Measurements from ENCODE around the gene ARRDC2. TPM values are rescaled to one million over a fixed set of nuclear protein-coding genes. Genes with fewer than 3 reads are reported as not detected.

The ARRDC2 gene
- total RNA-seq, 1 experiment from 2014 or later, result 9.2 TPM

GRCh38 chr19:18000915-18001776, 6.8 kb upstream of the ARRDC2 start (continued):
- TF ChIP-seq HMGXB4 (CRISPR knock-in tag; IDR thresholded peaks at IDR 0.05) (peak; percentile 40; the same call in 1 of the 2 replicates), ATF1 (CRISPR knock-in tag; IDR thresholded peaks at IDR 0.05) (no peak), ZNF416 (CRISPR knock-in tag; IDR thresholded peaks at IDR 0.05) (0 out of 2 replicates have a peak, but pooled peaks have one; percentile 6), SP1 (CRISPR knock-in tag; conservative IDR thresholded peaks at IDR 0.05) (peak; percentile 60), KAT7 (CRISPR knock-in tag; IDR thresholded peaks at IDR 0.05; ENCODE audit: borderline replicate concordance) (0 out of 2 replicates have a peak, but pooled peaks have one; percentile 86), TEAD1 (CRISPR knock-in tag; IDR thresholded peaks at IDR 0.05) (peak; percentile 87), NFYB (CRISPR knock-in tag; conservative IDR thresholded peaks at IDR 0.05; ENCODE audit: low read depth) (no peak), NFE2L1 (CRISPR knock-in tag; IDR thresholded peaks at IDR 0.05) (0 out of 2 replicates have a peak, but pooled peaks have one; percentile 37), STAT6 (CRISPR knock-in tag; conservative IDR thresholded peaks at IDR 0.05; ENCODE audit: low read depth) (no peak), ETV6 (CRISPR knock-in tag; IDR thresholded peaks at IDR 0.05) (peak; percentile 83), SOX15 (CRISPR knock-in tag; IDR thresholded peaks at IDR 0.05) (no peak), MYBL2 (CRISPR knock-in tag; IDR thresholded peaks at IDR 0.05) (peak; percentile 64; the same call in 1 of the 2 replicates), ZBTB43 (CRISPR knock-in tag; IDR thresholded peaks at IDR 0.05) (peak; percentile 83; the same call in 1 of the 2 replicates), ESRRA (CRISPR knock-in tag; IDR thresholded peaks at IDR 0.05; ENCODE audit: borderline replicate concordance) (peak; percentile 86), PREB (CRISPR knock-in tag; IDR thresholded peaks at IDR 0.05; ENCODE audit: borderline replicate concordance) (0 out of 2 replicates have a peak, but pooled peaks have one; percentile 34), GABPB1 (CRISPR knock-in tag; IDR thresholded peaks at IDR 0.05) (peak; percentile 54)

- ATAC-seq, result no peak
- no peak for TF ChIP-seq KAT7 (CRISPR knock-in tag; IDR thresholded peaks at IDR 0.05; ENCODE audit: borderline replicate concordance)
- no peak for TF ChIP-seq IRF2 (CRISPR knock-in tag; IDR thresholded peaks at IDR 0.05; ENCODE audit: borderline replicate concordance, low read depth)
- TF ChIP-seq E2F1 (CRISPR knock-in tag; IDR thresholded peaks at IDR 0.05), result no peak
- TF ChIP-seq ARID4B (CRISPR knock-in tag; IDR thresholded peaks at IDR 0.05; ENCODE audit: borderline replicate concordance), result no peak
- TF ChIP-seq ELF4 (CRISPR knock-in tag; IDR thresholded peaks at IDR 0.05; ENCODE audit: low read depth), result no peak
- TF ChIP-seq USF2 (CRISPR knock-in tag; IDR thresholded peaks at IDR 0.05), result no peak
Measured at GRCh38 chr19:18001777-18002345, 6.1 kb upstream of the ARRDC2 start.

More at GRCh38 chr19:18001777-18002345, 6.1 kb upstream of the ARRDC2 start:
- POLR2A ChIA-PET, result no interaction called here
- no peak overlapping the region for H3K27ac Mint-ChIP-seq
- H3K36me3 Mint-ChIP-seq, result peaks cover 2% of the 10 kb centered on the region
- H3K4me1 Mint-ChIP-seq, result peaks cover 8% of the 10 kb centered on the region
- H3K9me3 Mint-ChIP-seq, result peaks cover 2% of the 10 kb centered on the region
- CTCF ChIA-PET, result interaction anchor here (0.6 to 2.3 kb wide), 6 partner anchors 58 to 325 kb away, joined by 3 to 11 read pairs (median 4); partner anchors contain the start of genes CCDC124 and RPL18A
- H3K27me3 Mint-ChIP-seq (ENCODE audit: low read depth), result peaks cover 51% of the 10 kb centered on the region
- H3K4me3 Mint-ChIP-seq, result peak overlapping the region; percentile 65
- DNase-seq (ENCODE audit: low spot score), result no peak

All from WTC11 (cell line).